GM12873 (cell line): Measurements from ENCODE around the gene ASIC2.

ENCODE experiments used
- CTCF ChIP-seq: IDR thresholded peaks from 2 replicates; pipeline ENCODE4 v1.5.1; 2012; ENCODE audit warnings: low read depth, mild to moderate bottlenecking, moderate library complexity, low read length, control low read depth; ENCODE audit not compliant: insufficient read depth; ENCODE audit errors: missing control alignments

The ASIC2 gene

GRCh38 chr17:33204701-33205100, 88.4 kb downstream of the ASIC2 start:
- no peak for TF ChIP-seq CTCF

DNA sequence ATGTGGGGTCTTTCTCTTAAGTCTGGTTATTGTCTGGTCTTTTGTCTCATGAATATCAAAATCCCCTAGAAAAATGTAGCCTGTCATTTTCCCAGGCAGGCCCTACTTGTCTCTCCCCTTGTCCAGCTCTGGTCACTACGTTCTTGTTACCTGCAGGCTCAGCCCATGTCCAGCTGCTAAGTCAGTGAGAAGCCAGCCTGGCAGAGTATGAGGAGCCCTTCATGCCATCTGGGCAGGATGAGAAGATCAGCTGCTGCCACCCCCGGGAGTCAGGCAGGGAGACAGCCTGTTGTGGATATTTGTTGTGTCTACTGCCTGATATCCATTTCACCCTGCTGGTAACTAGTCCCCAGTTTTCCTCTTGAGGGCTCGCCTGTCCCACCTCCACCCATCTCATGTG, 88.9 kb downstream of the ASIC2 start:
- TF ChIP-seq CTCF = no peak

DNA sequence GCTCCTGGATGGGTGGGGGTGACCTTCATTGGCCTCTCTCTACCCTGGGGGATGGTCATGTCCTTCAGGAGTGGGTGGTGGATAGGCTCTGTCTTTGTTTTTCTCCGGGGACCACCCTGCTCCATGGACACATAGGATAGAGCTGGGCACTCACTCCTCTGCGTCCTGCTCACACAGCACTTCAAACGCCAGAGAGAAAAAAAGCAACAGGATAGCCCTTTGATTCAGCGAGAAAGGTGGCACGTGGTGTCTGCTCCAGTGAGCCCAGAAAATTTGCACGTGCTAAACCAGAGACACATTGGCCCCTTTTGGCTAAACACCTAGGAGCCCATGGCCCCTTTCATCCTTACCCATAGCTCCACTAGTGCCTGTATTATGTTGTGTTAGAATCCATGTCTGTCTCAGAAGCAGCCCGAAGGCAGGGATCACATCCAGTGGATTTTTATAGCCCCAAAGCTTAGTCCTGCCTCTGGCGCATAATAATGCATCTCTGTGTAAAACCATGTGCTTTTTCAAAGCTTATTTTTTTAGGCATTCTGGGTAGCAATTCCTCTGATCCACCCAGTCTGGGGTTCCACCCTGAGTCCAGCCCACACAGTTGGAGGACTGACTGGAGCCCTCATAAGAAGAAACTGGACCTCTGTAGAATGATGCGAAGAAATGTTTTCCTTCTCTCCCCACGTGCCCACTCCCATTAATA, 90.1 kb downstream of the ASIC2 start:
- no peak for TF ChIP-seq CTCF

DNA sequence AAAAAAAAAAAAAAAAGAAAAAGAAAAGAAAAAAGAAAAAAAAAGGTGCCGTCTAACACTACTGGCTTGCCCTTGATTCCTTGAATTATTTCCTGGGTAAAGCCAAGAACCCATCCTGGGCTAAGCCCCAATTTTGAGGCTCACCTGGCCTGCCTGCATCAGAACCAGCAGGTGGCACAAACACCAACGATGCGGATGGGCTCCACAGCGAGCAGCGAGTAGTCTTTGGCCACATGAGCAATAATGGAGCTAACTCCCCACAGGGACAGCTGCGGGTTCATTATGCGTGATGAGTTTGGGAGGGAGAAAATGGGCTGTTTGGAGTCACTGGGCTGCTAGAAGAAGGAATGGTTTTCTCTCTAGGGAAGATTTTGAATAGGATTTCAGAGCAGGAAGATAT, 91.1 kb downstream of the ASIC2 start:
- no peak for TF ChIP-seq CTCF

DNA sequence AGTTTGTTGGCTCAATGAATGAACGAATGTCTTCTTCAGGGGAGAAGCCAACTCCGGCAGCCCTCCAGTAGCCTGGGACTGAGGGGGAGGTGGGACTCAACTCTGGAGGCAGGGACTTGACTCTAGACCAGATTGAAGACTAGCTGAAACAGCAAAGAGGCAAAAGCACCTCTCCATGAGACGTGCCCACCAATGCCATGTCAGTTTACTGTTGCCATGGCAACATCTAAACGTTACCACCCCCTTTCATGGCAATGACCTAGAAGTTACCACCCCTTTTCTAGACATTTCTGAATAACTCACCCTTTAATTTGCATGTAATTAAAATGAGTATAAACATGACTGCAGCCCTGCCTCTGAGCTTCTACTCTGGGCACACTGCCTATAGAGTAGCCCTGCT, 91.8 kb downstream of the ASIC2 start:
- no peak for TF ChIP-seq CTCF

GRCh38 chr17:33200587-33200986, 92.5 kb downstream of the ASIC2 start:
- TF ChIP-seq CTCF = no peak

DNA sequence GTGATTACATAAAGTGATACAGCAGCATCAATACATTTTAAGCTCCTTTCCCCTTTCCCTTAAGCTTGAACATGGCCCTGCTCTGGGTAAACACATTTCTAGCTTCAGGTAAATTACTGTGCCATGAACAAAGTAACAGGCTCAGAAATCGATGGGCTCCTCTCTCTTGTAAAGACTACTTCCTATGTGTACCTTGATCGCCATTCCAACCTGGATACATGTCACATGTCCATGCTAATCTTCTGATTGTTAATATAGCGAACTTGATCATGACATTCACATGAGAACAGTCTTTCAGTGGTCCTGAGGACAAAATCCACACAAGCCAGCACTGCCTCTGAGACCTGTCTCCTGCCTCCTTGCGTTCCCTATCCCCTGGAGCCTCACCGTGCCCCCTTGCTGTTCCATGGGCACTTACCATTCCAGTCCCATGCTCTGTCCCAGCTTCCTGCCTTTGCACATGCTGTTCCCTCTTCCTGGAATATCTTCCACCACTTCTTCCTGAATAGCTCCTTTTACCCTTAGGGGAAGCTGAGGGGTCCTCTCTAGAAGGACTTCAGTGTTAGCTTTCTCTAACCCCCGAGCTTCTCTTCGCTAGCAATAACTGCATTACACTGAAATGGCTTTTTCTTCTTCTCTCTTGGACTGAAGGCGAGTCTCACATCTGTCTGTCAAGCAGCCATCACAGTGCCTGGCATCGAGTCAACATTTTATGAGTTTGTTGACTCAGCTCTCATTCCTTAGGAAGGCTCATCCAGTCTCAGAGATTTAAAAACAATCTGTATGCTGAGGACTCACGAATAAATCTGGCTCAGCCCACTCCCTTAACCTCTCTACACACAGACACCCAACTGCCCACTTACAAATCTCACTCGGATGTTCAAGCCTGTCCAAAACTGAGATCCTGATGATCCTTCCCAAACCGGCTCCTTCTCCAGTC, 93.3 kb downstream of the ASIC2 start:
- no peak for TF ChIP-seq CTCF
